Measurements from ENCODE around the gene AGRN.
"Not testable (repeated sequence)": the region's sequence is repeated elsewhere in the genome, so short reads cannot be mapped to it uniquely, and the experiment has no call there.

The AGRN gene

DNA sequence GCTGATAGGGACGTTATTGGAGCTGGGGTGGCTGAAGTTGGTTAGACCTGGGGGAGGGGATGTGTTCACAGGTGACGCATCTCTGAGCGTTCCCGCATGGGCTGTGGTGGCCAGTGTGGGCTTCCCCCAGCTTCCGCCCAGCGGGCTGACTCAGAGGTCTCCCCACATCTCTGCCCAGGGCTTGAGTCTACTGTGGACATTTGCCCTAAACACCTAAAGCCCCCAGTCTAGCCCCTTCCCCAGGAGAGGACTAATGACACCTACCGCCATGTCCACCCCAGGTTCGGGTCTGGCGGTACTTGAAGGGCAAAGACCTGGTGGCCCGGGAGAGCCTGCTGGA is 2.0 kb downstream of the AGRN start:
- DNase-seq = no peak

DNA sequence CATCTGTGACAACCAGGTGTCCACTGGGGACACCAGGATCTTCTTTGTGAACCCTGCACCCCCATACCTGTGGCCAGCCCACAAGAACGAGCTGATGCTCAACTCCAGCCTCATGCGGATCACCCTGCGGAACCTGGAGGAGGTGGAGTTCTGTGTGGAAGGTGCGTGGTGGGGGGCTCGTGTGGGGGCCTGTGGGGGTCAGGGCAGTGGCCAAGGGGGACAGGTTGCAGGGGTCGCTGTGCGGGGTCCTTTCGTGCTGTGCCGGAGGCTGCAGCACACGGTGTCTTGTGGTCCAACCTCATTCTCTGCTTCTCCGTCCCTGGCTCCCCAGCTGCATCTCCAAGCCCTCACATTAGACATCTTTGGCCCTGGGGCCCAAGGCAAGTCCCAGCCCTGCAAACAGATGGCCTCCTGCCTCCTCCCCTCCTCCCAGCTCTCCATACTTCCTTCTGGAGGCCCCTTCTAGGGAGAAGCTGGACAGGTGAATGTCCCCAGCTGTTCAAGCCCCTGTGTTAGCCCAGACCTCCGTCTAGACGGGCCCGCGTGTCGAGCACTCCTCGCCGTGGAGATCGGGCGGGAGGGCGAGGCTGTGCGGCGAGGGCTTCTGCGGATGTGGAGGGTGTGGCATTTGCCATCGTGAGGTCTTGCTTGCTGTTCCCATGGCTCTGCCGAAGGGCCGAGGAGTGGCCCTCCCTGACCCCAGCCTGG is 2.5 kb downstream of the AGRN start:
- DNase-seq = no peak

DNA sequence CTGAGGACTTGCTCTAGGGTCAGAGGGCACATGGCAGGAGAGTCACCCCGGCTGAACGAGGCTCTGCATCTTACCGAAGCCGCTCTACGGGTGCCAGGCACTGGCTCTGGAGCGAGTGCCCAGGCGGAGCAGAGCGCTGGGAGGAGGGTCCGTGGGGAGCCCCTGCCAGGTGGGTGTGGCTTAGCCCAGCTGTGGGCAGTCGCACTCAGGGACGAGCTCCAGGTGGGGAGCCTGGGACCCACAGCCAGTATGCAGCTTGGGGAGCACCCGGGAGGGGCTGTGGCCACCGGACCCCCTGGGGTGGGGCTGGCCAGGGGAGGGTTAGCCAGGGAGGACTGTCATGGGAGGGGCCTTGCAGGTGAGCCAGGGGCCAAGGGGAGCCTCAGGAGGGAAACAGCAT is 3.8 kb downstream of the AGRN start:
- no peak for DNase-seq

DNA sequence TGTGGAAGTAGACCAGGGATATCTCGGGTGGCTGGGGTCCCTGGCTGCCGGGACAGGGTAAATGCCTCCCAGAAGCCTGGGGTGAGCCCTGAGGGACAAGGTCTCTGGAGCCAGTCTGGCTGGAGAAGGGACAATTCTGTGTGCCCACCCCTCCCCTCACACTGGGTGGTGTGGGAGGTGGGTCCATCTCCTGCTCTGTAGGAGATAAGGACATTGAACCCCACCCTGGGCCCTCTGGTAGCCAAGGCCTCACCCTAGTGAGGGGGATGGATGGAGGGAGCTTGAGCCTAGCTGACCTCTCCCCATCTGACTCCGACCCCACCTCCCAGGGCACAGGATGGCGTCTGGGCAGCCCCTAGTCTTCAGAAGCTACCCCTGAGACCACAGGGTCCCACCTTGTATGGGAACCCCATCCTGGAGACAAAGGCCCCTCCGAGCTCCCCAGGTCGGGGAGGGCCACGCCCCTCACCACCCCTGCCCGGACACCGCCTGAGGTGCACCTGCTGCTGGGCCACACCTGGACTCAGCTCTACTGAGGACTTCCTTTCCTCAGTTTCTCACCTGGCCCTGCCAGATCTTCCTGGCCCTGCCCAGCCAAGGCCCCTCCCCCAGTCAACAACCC is 4.3 kb downstream of the AGRN start:
- DNase-seq = no peak

DNA sequence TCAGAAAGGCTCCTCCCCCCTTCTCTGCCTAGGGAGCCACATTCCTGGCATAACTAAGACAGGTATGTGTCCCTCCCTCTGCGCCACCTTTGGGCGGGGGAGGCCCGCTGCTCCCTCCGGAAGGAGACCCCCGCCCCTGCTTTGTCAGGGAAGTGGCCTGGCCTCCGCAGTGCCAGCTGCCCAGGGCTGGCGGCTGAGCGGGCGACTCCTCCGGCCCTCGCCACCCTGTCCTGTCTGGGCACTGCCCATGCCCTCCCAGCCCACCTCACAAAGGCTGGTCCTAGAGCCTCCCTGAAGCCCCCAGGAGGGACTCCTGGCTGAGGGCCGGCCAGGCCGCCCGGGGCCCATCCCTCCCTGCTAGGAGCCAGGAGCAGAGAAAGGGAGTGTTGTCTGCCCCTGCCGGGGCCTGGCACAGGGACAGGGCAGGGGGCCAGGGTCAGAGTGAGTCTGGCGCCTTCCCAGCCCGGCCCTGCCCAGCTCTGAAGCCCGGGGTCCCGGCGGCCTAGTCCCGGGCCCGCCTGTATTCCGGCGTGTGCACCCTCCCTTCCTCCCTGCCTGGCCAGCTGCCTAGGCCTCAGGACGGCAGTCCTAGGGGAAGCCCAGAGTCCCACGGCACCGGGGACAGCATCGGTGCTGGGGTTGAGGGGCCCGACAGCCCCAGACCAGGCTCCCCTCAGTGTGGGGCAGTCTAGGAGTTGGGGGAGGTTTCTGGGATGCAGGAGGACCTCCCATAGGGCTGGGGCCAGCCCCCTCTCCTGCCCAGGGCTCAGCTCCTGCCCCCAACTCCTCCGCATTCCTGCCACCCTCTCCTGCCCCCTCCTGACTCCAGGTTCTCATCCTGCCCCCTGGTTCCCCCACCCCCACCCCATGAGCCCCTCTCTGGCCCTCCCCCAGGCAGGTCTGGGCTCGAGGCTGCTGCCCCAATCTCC is 5.1 kb downstream of the AGRN start:
- DNase-seq = no peak

DNA sequence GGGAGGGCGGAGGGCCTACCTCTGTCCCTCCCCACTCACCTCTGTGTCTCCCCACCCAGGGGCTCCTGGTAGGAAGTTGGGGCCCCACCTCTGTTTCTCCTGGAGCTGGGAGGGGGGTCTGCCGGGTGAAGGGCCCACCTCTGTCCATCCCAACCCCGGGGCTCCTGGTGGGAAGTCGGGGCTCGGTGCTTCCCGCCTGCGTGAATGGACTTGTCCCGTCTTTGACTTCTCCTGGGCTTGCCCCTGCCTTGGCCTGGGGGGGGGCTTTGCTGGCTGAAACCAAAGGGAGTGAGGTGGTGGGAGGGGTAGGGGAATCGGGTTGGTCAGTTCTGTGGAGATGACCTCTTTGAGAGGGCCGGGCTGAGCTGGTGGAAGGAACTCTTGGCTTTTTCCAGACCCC is 5.8 kb downstream of the AGRN start:
- no peak for DNase-seq

DNA sequence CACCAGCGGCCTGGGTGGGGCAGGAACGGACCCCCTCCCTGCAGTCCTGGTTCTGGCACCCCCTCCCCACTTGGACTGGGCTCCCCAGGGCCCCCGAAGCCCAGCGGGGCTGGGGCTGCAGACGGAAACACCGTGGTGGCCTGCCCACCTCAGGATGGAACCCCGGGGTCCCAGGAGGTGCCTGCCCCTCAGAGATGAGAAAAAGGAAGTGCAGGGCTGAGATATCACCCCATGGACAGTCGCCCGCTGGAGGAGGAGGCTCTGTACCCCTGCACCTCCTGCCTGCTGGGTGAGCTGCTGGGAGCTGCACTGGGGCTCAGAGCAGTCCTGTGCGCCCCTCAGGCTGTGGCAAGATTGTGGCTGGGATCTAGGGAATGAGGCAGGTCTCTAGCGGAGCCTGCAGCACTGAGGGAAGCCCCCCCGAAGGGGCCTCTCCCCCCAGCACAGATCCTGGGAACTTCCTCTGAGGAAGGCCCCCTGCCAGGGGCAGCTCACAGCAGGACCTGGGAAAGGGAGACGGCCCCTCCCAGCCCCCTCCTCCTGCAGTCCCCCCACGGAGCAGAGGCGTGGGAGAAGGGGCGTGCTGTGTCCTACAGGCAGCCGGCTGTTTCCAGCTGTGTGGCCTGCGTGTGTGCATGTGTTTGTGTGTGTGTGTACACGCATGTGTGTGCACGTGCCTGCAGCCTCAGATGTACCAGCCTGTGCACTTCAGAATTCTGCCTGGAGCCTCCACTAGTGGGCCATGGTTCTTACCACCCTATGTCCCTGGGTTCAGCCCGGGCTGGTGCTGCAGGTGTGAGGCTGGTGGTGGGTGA is 6.9 kb downstream of the AGRN start:
- DNase-seq = no peak

DNA sequence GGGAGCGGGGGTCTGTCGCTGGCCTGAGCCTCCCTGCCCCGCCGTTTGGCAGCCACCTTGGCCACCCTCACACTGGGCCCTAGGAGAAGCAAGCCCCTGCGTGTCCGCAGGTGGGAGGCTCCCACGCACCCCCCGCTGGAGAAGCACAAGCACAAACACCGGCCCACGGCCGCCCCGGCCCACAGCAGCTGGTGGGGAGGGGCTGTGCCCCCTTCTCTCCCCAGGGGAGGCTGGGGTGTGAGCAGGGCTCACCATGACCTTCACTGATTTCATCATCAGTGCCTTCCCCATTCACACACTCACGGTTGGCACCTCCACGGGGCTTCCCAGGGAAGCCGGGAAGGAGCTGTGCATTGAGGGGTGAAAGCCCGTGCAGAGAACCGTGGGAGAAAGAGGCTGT is 7.9 kb downstream of the AGRN start:
- DNase-seq = no peak

DNA sequence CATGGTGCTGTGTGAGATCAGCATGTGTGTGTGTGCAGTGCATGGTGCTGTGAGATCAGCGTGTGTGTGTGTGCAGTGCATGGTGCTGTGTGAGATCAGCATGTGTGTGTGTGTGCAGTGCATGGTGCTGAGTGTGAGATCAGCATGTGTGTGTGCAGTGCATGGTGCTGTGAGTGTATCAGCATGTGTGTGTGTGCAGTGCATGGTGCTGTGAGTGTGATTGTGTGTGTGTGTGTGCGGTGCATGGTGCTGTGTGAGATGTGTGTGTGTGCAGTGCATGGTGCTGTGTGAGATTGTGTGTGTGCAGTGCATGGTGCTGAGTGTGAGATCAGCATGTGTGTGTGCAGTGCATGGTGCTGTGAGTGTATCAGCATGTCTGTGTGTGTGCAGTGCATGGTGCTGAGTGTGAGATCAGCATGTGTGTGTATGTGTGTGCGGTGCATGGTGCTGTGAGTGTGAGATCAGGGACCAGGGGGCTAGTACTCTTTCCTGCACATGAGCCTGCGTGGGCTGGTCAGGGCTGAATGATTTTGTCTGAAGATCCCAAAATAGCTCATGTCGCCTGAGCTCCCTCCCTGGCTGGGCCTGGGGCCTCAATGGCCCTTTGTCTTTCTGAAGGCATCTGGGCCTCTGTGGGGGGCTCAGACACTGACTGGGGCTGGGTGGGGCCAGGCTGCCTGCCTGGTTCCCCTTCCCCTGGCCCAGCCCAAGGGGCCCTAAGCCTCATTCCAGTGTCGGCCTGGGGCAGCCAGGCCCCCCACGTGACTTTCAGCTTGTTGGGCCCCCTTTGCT is 11.1 kb downstream of the AGRN start:
- DNase-seq = not testable (repeated sequence)

DNA sequence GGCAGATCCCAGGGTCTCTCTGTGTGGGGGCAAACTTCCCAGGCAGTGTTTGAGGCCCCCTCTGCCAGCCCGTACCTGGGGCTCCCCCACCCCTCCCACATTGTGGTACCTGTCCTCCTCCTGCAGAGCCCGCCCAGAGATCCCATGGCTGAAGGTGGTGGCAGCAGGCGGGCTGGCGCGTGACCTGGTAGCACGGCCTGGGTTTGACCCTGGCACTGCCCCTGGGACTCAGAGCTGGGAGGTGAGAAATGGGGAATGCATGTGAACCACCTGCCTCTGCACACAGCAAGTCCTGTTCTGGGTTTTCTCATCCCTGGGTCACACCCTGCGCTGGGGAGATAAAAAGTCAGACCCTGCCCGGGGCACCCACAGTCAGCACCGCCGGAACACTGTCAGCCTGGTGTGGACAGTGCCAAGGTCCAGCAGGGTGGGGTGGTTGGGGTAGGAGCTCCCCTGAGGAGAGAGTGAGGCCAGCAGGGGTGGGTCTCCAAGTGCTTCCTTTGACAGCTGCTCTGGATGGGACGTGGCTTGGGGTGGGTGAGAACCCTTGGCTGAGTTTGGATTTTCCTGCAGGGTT is 11.8 kb downstream of the AGRN start:
- no peak for DNase-seq

DNA sequence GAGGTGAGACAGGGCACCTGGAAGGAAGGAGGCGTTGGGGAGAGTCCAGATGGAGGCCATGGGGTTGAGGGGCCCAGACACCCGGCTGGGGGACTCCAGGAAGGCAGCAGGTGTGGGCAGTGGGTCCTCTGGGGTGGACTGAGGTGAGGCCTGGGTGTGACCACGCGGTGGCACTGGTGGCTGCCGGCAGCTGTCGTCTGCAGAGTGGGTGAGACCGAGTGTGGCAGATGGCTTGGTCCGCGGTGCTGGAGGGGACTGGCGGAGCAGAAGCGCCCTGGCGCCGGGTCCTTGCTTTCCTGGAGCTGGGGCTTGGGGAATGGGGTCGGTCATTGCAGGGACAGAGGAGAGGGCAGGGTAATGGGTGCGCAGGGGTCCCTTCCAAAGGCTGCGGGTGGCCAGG is 12.5 kb downstream of the AGRN start:
- no peak for DNase-seq

DNA sequence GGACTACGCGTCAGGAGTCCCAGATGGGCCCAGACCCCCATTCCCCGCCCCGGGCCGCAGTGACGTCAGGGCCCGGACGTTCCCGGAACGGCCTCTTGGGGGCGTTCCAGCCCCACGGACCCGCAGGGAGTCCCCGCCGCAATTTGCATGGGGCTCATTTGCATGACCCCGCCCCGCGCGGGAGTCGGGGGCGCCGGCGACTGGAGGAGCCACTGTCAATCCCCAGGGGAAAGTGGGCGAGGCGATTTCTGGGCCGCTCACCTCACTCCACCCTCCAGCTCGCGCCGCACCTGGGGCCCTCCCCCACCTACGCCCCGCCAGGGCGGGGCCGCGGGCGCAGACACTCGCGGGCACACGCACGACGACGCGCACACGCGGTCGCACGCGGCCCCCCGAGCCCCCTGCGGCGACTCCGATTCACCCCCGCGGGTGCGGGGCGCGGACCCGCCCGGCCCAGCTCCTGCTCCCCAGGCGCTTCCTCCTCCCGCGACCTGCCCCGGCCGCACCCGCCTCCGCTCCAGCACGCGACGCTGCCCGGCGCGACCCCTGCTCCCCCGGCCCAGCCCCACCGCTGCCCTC is 13.2 kb downstream of the AGRN start:
- DNase-seq = peak; percentile 62

DNA sequence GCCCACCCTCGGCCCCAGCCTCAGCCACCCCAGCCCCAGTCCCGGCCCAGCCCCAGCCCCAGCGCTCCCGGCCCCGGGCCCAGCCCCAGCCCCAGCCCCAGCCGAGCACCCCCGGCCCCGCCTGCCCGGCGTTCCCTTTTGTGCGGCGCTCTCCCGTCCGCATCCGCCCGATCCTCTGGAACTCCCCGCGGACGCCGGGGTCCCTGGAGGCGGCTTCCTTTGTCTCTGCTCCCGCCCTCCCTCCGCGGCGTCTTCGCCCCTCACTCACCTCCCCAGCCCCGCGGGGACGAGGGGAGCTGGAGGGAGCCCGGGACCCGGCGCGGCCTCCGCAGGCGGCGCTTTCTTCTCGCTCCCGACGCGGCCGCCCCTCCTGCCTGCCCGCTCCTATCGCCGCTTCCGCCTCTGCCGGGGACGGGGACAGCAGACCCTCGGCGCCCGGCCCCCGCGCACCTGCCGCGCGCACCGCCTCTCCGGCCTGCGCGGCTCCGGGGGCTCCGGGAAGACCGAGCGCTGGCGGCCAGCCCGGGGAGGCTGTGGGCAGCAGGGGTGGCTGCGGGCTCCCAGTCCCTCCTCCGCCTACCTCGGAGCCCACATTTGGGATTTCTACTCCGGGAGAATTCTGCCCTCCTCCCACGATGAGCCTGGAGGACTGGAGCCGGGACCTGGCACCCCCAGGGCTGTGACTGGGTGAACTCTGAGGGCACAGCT is 14.0 kb downstream of the AGRN start:
- DNase-seq = no peak

DNA sequence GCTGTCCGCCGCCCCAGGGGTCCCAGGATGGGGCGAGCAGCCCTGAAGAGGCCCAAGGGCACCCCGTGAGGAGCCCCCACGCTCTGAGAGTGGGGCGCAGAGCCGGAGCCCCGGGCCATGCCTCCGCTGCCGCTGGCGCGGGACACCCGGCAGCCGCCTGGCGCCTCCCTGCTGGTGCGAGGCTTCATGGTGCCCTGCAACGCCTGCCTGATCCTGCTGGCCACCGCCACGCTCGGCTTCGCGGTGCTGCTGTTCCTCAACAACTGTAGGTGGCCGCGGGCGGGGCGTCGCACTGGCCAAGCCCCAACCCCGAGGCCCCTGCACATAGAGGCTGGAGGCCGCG is 14.5 kb downstream of the AGRN start:
- no peak for DNase-seq

DNA sequence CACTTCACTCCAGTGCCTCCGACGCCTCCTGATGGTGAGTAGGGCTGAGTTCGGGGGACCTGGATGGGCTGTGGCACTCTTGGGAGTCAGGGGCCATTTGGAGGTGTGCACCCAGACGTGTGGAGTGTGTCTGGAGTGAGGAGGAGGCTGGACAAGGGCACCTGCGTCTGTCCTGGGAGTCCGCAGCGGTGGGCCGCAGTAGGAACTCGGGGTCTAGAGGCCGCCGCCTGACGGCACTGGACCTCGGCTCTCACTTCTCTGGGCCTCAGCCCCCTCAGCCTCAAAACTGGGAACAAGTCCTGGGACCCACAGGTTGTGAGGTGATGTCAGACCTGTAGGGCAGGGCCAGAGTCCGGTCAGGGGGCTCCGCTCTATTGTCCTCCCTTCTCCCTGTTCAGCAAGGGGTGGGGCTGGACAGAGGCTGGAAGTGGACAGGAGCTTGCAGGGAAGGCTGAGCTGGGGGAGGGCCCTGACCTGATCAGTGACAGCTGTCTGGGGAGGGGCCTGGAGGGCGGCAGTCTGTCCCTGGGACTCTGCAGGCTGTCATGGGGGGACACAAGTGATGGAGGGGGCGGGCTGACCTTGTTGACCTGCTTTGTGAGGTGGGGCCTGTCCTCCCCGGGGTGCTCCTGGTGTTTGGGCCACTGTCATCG is 15.5 kb downstream of the AGRN start:
- no peak for DNase-seq

DNA sequence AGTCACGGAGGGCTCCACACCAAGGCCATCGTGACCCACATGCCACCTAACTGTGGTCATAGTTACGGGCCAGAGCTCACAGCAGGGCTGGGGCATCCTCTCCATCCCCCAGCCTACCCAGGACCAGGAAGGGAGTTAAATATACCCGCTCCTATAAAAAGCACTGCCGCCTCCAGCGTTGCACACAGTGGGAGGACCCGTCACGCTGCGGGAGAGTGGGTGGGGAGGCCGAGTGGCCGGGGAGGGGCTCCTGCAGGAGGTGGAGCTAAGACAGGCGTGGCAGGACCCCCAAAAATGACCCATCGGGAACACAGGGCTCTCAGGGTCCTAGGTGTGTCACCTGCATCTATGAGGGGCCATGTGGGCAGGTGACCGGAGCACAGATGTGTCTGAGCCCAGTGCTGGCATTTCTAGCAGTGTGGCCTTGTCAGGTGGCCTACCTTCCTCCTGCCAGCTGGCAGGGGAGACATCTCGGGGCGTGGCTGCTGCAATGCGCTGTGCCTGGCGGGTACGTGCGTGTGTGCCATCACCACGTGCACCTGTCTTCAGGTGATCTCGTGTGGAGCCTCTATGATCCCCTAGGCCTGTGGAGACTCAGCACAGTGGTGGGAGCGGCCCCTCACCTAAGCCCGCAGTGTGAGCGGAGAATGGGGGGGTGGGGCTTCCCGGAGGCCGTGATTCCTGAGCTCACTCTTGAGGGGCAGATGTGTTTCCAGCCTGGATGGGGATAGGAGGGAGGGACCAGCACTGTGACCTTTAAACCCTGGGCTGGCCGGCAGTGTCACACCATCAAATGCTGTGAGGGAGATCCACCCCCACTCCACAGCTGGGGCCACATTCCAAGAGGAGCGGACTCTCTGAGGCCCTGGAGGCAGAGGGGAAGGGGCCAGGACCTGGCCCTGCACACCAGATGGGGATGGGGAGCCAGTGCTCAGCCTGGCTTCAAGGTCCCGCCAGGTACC is 17.7 kb downstream of the AGRN start:
- DNase-seq = no peak

DNA sequence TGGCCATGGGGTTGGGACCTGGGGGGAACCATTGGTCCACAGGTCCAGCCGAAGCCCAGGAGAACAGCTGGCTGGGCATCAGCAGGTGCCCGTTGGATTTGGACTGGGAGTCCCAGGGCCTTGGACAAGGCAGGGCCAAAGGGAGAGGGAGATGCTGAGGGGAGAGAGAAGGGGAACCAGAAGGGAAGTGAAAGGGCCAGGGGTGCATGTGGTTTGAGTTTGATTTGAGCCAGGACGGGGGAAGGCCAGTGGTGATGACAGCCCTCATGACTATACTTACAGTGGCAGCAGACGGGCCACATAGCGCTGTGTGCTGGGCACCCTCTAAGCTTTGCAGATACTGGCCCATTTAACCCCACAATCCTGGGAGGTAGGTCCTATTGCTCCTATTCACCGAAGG is 18.8 kb downstream of the AGRN start:
- no peak for DNase-seq

DNA sequence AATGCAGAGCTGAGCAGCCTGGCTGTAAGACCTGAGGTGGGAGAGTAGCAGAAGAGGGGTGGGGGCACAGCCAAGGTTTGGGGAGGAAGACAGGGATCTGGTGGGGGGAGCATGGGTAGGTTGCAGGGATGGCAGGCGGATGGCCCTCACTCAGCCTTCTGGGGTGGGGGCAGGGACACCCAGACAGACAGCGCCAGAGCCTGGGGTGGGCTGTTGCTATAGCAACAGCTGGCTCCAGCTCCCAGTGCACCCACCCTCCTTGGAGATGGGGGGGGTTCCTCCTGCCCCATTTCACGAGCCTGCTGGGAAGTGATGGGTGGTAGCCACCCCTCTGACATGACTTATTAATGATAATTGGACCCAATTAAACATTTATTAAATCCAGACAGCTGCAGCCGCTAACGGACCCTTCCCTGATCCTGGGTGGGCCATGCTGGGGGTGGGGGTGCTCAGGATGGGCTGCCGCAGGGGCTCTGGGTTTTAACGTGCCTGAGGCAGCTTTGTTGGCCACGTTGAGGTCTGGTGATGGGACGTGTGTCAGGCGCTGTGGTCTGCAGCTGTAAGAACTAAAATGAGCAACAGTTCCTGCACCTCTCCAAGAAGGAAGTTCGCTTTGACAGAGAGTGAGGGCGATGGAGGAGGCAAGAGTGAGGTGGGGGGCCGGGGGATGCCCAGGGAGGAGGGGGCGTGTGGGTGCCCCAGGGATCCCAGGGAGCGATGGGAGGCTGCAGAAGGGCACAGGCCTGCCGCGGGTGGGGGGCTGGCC is 19.4 kb downstream of the AGRN start:
- DNase-seq = no peak

Measured in activated effector memory CD4-positive, alpha-beta T cell treated with Interleukin-2 at 50 U/mL for 16 hours (primary cell).